GM18907 (cell line): ENCODE results near the gene KCNQ2.

Experiments
- ATAC-seq: cut with Tn5 transposase; IDR thresholded peaks from one replicate; pipeline ENCODE4 v1.9.1; 2021; ENCODE audit warnings: mild to moderate bottlenecking, moderate library complexity; ENCODE audit not compliant: unreplicated experiment

The KCNQ2 gene

GRCh38 chr20:63455568-63455859, 16.9 kb downstream of the KCNQ2 start:
- no peak for ATAC-seq

GRCh38 chr20:63454731-63455567, 17.5 kb downstream of the KCNQ2 start:
- ATAC-seq: no peak

- ATAC-seq: no peak
Measured at GRCh38 chr20:63452821-63453523, 19.5 kb downstream of the KCNQ2 start.

- ATAC-seq: no peak
Measured at GRCh38 chr20:63452341-63452740, 20.1 kb downstream of the KCNQ2 start.

- no peak for ATAC-seq
Measured at GRCh38 chr20:63451821-63452220, 20.6 kb downstream of the KCNQ2 start.

- no peak for ATAC-seq
Measured at GRCh38 chr20:63449796-63450730, 22.4 kb downstream of the KCNQ2 start.

- no peak for ATAC-seq
Measured at GRCh38 chr20:63449025-63449424, 23.4 kb downstream of the KCNQ2 start.

- ATAC-seq: no peak
Measured at GRCh38 chr20:63448031-63448430, 24.4 kb downstream of the KCNQ2 start.

- ATAC-seq: no peak
Measured at GRCh38 chr20:63447320-63447719, 25.1 kb downstream of the KCNQ2 start.

GRCh38 chr20:63446216-63447024, 26.0 kb downstream of the KCNQ2 start:
- no peak for ATAC-seq

GRCh38 chr20:63445075-63445734, 27.2 kb downstream of the KCNQ2 start:
- no peak for ATAC-seq

- no peak for ATAC-seq
Measured at GRCh38 chr20:63444548-63444947, 27.9 kb downstream of the KCNQ2 start.

GRCh38 chr20:63443606-63444395, 28.7 kb downstream of the KCNQ2 start:
- no peak for ATAC-seq

GRCh38 chr20:63442100-63442493, 30.4 kb downstream of the KCNQ2 start:
- no peak for ATAC-seq

GRCh38 chr20:63441136-63442099, 31.0 kb downstream of the KCNQ2 start:
- peak; percentile 44 for ATAC-seq

GRCh38 chr20:63440366-63440955, 32.0 kb downstream of the KCNQ2 start:
- no peak for ATAC-seq

GRCh38 chr20:63439866-63440265, 32.6 kb downstream of the KCNQ2 start:
- no peak for ATAC-seq

- ATAC-seq: no peak
Measured at GRCh38 chr20:63438121-63438520, 34.3 kb downstream of the KCNQ2 start.
